HCEC 1CT (cell line): ENCODE data around the gene PHLDB3.
"Not testable (repeated sequence)": the region's sequence is repeated elsewhere in the genome, so short reads cannot be mapped to it uniquely, and the experiment has no call there.

Experiments
- DNase-seq: peaks from one replicate; pipeline ENCODE4 v3.0.0-alpha.2; 2017

The PHLDB3 gene

DNA sequence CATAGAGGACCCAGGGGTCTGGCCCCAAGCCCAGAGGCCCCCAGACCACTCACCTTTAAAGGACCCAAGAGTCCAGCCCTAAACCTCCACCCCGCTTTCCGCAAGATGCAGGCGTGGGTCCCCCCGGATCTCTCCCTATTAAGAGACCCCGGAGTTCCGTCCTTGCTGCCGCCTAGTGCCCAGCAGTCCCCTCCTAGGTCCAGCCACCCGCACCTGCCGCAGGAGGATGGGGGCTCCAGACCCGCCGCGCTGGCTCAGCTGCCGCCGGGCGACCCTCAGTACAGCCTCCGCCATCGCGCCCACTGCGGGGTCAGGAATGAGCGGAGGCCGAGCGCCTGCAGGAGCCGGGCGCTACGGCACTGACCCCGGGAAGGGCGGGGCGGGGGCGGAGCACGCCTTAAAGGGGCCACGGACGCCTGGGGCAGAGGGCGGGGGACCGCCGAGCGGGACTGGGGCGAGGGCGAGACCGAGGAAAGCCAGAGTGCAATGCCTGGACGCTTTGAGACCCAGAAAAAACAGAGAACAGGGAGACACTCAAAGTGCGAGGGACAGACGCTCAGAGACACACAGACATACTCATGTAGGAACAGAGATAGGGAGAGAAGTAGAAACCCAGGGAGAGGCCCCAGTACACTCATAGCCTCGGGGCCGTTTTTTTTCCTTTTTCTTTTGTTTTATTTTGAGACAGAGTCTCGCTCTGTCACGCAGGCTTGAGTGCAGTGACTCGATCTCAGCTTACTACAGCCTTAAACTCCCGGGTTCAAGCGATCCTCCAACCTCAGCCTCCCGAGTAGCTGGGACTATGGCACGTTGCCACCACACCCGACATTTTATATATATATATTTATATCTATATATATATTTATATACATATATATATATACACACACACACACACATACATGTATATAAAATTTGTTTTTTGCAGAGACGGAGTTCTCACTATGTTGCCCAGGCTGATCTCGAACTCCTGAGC lies 22.6 kb upstream of the PHLDB3 start, which contains the start of gene ETHE1:
ETHE1 (minus strand) TSS at position 318 of the 976 bp plus-strand sequence; CDS start at position 294, 24 bp downstream.
- peak; percentile 63 for DNase-seq

GRCh38 chr19:43525836-43526771 lies 21.6 kb upstream of the PHLDB3 start:
- no peak for DNase-seq

- peak; percentile 21 for DNase-seq
These were observed 20.6 kb upstream of the PHLDB3 start for GRCh38 chr19:43524922-43525835.

DNA sequence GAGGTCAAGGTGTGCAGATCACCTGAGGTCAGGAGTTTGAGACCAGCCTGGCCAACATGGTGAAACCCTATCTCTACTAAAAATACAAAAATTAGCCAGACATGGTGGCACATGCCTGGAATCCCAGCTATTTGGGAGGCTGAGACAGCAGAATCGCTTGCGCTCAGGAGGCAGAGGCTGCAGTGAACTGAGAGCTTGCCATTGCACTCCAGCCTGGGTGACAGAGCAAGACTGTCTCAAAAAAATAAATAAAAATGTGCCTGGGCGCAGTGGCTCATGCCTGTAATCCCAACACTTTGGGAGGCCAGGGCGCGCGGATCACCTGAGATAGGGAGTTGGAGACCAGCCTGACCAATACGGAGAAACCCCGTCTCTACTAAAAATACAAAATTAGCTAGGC lies 19.1 kb upstream of the PHLDB3 start:
- not testable (repeated sequence) for DNase-seq

- no peak for DNase-seq
These were observed 18.4 kb upstream of the PHLDB3 start for GRCh38 chr19:43522929-43523328.

DNA sequence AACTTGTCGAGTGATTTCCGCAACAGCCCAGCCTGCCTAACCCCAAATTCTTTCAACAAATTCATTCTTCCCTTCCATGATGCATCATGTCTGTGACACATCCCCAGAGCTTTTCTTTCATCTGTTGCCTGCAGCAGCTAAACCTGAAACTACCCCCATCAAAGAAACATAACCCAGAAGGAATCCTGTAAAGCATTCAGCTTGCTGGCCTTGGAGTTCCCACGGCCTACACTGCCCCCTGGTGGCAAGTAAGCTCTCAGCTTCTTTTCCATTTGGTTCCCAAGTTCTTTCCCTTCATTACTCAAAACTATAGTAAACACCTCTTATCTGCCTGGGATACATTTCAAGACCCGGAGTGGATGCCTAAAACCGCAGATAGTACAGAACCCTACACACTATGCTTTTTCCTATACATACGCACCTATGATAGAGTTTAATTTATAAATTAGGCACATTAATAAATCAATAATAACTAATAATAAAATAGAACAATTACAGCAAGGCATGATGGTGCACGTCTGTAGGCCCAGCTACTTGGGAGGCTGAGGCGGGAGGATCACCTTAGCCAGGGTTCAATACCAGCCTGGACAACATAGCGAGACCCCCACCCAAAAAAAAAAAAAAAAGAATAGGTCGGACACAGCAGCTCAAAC lies 15.0 kb upstream of the PHLDB3 start:
- peak; percentile 86 for DNase-seq

DNA sequence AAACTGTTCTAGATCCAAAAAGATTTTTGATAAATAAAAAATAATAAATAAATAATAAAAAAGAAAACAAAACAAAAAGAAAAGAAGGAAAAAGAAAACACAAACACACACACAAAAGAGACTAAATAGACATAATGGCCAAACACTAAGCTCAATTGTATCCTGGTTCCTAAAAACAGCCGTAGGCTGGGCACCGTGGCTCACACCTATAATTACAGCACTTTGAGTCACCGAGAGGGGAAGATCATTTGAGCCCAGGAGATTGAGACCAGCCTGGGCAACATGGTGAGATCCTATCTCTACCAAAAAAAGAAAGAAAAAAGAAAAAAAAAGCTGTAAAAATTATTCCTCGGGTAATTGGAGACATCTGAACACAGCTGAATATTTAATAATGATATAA lies 13.5 kb upstream of the PHLDB3 start:
- DNase-seq, result no peak

DNA sequence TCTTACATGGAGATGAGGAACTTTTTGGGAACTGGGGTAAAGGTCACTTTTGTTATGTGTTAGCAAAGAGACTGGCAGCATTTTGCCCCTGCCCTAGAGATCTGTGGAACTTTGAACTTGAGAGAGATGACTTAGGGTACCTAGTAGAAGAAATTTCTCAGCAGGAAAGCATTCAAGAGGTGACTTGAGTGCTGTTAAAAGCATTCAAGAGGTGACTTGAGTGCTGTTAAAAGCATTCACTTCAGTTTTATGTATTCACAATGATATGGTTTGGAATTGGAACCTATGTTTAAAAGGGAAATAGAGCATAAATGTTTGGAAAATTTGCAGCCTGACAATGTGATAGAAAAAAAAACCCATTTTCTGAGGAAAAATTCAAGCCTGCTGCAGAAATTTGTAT lies 7.9 kb upstream of the PHLDB3 start:
- not testable (repeated sequence) for DNase-seq

DNA sequence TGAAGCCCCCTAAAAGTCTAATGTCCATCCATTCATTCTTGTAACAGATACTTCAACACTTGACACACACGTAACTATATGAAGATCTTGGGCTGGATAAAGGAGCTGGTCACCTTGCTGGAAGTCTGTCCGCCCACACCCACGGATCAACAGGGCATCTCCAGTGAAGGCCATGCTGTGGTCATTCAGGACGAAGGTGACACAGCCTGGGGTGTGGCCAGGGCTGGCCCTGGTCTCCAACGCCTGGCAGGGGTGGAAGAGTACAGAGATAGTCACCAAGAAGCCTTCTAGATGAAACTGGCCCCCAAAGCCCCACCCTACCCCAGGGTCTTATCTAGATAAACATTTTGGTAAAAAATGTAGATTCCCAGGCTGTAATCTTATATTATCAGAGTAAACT lies 6.8 kb upstream of the PHLDB3 start:
- DNase-seq, result no peak

GRCh38 chr19:43510713-43511112 lies 6.2 kb upstream of the PHLDB3 start:
- DNase-seq, result no peak

GRCh38 chr19:43507880-43508279 lies 3.3 kb upstream of the PHLDB3 start:
- DNase-seq, result no peak

DNA sequence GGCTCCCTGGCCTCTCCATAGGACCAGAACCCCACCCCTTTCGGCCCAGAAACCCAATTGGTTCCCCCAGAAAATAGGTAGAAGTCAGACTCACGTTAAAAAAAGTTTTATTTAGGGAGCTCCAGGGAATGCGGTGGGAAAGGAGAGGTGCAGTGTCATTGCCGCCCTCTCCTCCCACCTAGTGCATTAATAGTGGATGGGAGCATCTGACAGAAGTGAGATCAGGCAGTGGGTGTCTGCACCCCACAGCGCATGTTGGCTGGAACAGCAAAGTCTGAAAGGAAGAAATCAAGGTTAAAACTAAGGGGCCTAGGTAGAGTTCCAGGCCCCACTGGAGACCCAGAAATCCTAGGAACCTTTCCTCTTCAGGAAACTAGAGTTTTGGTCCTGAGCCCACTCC lies 2.1 kb upstream of the PHLDB3 start:
- DNase-seq, result no peak

DNA sequence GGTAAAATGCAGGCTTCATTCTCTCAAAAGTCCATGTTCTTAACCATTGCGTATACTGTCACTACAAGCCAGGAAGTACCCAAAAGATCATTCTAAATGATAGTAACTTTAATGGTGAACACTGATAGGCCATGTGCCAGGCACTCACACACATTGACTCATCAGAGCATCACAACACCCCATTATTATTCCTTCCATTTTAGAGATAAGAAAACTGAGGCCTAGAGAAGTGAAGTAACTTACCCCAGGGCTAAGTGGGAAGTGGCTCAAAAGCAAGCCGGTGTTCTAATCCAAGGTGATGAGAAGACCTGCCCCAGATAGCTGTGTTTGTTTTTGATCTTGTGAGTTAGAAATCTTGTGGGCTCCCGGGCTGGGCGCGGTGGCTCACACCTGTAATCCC lies 1.4 kb upstream of the PHLDB3 start:
- DNase-seq, result no peak

DNA sequence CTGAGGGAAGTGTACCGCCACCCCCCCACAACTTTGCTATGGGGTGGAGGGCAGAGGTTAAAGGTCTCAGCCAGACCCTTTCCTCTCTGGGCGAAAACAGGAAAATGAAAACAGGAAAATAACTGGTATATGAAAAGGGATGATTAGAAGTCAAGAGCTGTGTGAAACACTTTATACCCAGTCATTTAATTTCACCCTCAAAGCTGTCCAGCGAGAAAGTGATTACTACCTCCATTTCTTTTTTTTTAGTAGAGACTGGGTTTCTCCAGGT lies 575 bp upstream of the PHLDB3 start:
- no peak for DNase-seq

- peak; percentile 86 for DNase-seq
These were observed 783 bp downstream of the PHLDB3 start for GRCh38 chr19:43503501-43504425.

DNA sequence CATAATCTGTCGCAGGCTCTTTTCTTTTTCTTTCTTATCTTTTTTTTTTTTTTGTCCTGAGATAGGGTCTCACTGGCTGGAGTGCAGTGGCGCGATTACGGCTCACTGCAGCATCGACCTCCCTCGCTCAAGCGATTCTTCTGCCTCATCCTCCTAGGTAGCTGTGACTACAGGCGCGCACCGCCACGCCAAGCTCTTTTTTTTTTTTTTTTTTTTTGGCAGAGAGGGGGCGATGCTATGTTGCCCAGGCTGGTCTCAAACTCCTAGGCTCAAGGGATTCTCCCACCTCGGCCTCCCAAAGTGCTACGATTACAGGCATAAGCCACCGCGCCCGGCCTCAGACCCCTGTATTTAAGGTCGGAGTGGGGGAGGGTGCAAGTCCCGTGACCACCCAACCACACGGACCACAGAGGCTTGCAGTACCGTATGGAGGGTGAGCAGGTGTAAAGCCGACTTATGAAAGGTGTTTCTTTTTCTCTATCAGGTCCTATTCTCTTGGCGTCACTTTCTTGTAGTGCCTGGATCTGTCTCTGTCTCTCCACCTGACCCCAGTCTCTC lies 2.0 kb downstream of the PHLDB3 start:
- DNase-seq, result no peak

- DNase-seq, result no peak
These were observed 2.7 kb downstream of the PHLDB3 start for GRCh38 chr19:43501661-43502418.

DNA sequence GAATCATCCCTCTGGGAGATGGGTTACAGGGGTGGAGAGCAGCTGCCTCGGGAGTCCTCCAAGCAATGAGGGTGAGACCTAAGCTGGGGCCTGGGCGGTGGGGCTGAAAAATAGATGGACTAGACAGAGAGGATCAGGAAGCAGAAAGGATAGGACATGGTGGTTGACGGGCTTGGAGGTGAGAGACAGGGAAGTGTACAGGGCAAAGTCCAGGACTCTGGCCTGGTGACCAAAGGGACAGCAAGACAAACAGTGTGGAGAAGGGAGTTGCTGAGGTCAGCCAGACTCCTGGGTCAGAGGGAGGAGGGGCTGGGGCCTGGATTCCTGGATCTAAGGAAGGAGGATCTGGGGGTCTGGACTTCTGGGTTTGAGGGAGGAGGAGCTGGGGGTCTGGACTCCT lies 5.5 kb downstream of the PHLDB3 start:
- DNase-seq, result no peak

DNA sequence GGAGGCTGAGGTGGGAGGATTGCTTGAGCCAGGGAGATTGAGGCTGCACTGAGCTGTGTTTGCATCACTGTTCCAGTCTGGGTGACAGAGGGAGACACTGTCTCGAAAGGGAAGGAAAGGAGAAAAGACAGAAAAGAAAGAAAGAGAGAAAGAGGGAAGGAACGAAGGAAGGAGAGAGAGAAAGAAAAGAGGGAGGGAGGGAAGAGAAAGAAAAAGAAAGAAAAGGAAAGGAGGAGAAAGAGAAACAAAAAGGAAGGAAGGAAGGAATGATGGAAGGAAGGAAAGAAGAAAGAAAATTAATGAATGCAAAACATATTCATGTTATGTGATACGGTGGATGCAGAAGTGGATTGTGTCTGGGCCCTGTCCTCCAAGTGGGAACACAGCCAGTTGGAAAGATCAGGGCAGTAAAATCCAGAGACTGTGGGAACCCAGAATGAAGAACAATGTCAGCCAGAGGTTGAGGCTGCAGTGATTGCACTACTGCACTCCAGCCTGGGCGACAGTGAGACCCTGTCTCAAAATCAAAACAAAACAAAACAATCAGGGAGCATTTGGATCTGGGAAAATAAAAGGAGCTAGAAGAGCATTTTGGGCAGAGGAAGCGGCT lies 6.2 kb downstream of the PHLDB3 start:
- no peak for DNase-seq
